ENCODE measurements around the gene PYGL. TPM values are rescaled to one million over a fixed set of nuclear protein-coding genes. Genes with fewer than 3 reads are reported as not detected.
"Not testable (repeated sequence)": the region's sequence is repeated elsewhere in the genome, so short reads cannot be mapped to it uniquely, and the experiment has no call there.

The PYGL gene
- total and polyA plus RNA-seq, 2 donors (not counting 3 experiments of a cell fraction or from before 2014, with no cell fraction given), result 15.1 to 45.7 TPM

GRCh38 chr14:50943261-50943942 lies 881 bp downstream of the PYGL start:
- Histone ChIP-seq H3K9me1 (replicated peaks; ENCODE audit: control insufficient read depth, extremely low read depth, insufficient read depth, low read length) (no peaks in the 10 kb centered on the region), H4K20me1 (replicated peaks; ENCODE audit: control insufficient read depth, extremely low read depth, insufficient read depth, low read length) (no peaks in the 10 kb centered on the region), H3K4me2 (ENCODE audit: insufficient read depth, low read length) (peak overlapping the region; percentile 89), H3K79me2 (ENCODE audit: control insufficient read depth, insufficient read depth, low read length) (peaks cover 3% of the 10 kb centered on the region), H3K27me3 (ENCODE audit: control insufficient read depth in 2 of 2, insufficient read depth in 2 of 2, low read length in 2 of 2) (no peaks in the 10 kb centered on the region), H3K4me3 (replicated peaks in 1 of 3; ENCODE audit: insufficient read depth in 1 of 3, low read depth in 1 of 3, low read length in 3 of 3) (peak overlapping the region; percentile 55 to 79 (median 64)), H3K4me1 (ENCODE audit: control insufficient read depth, extremely low read depth, insufficient read depth, low read length) (peaks cover 13% of the 10 kb centered on the region), H2AFZ (ENCODE audit: low read depth, low read length) (peak overlapping the region; percentile 95), H3K9me3 (replicated peaks; ENCODE audit: control insufficient read depth, insufficient read depth, low read length) (no peaks in the 10 kb centered on the region), H3K36me3 (ENCODE audit: control insufficient read depth in 2 of 2, extremely low read depth in 1 of 2, insufficient read depth in 2 of 2, low read length in 2 of 2) (no peaks in the 10 kb centered on the region), H3K27ac (ENCODE audit: insufficient read depth, low read depth, low read length) (no peak overlapping the region), H3K9ac (replicated peaks; ENCODE audit: extremely low read depth, insufficient read depth, low read length) (peak overlapping the region; percentile 56)
- no TSS peak for BruUV-seq (replicated peaks)
- intact Hi-C loops (cut with micrococcal nuclease), result no loop called here
- CTCF ChIA-PET, result interaction anchor here (1.5 to 1.9 kb wide), 3 partner anchors 12 to 21 kb away, joined by 3 to 8 read pairs (median 6); no protein-coding TSS in a partner anchor
- DNase-seq (ENCODE audit: low read depth, low spot score), result peak; percentile 33
- TF ChIP-seq EZH2 (IDR thresholded peaks at IDR 0.05; ENCODE audit: borderline replicate concordance, low read depth, low read length, severe bottlenecking), result no peak
- TF ChIP-seq FOS (IDR thresholded peaks at IDR 0.05; ENCODE audit: borderline replicate concordance, insufficient read depth, low read length), result no peak
- no peak for TF ChIP-seq POLR2AphosphoS5 (IDR thresholded peaks at IDR 0.05; ENCODE audit: insufficient read depth, low read depth, low read length)
- FAIRE-seq, result peak; percentile 77
- POLR2A ChIA-PET, result no interaction called here
- dilution Hi-C loops (cut with MboI; ENCODE audit: extremely low pct_ligation_motif_present, low sequenced_read_pairs), result no loop called here

DNA sequence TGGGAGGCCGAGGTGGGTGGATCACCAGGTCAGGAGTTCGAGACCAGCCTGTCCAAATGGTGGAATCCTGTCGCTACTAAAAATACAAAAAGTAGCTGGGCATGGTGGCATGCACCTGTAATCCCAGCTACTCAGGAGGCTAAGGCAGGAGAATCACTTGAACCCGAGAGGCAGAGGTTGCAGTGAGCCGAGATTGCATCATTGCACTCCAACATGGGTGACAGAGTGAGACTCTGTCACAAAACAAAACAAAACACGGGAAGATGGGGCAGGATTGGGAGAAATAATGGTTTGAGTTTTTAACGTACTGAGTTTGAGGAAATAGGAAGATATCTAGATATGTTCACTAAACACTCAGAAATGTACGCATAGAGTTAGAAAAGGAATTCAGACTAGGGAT lies 2.6 kb downstream of the PYGL start:
- H4K20me1 ChIP-seq (replicated peaks; ENCODE audit: control insufficient read depth, extremely low read depth, insufficient read depth, low read length); H3K4me2 ChIP-seq (ENCODE audit: insufficient read depth, low read length); H3K9me3 ChIP-seq (replicated peaks; ENCODE audit: control insufficient read depth, insufficient read depth, low read length); H3K9me1 ChIP-seq (replicated peaks; ENCODE audit: control insufficient read depth, extremely low read depth, insufficient read depth, low read length); H3K36me3 ChIP-seq (ENCODE audit: control insufficient read depth in 2 of 2, extremely low read depth in 1 of 2, insufficient read depth in 2 of 2, low read length in 2 of 2); H3K4me3 ChIP-seq (replicated peaks in 1 of 3; ENCODE audit: insufficient read depth in 1 of 3, low read depth in 1 of 3, low read length in 3 of 3); H3K9ac ChIP-seq (replicated peaks; ENCODE audit: extremely low read depth, insufficient read depth, low read length); BruUV-seq (replicated peaks); FAIRE-seq; H3K79me2 ChIP-seq (ENCODE audit: control insufficient read depth, insufficient read depth, low read length); H3K27me3 ChIP-seq (ENCODE audit: control insufficient read depth in 2 of 2, insufficient read depth in 2 of 2, low read length in 2 of 2); dilution Hi-C loops (cut with MboI; ENCODE audit: extremely low pct_ligation_motif_present, low sequenced_read_pairs); H2AFZ ChIP-seq (ENCODE audit: low read depth, low read length); intact Hi-C loops (cut with micrococcal nuclease); H3K27ac ChIP-seq (ENCODE audit: insufficient read depth, low read depth, low read length); POLR2A ChIA-PET; DNase-seq (ENCODE audit: low read depth, low spot score); CTCF ChIA-PET: not testable (repeated sequence)
- peaks cover 13% of the 10 kb centered on the region for H3K4me1 ChIP-seq (ENCODE audit: control insufficient read depth, extremely low read depth, insufficient read depth, low read length)
